ENCODE measurements around the gene ELP1. TPM values are rescaled to one million over a fixed set of nuclear protein-coding genes. Genes with fewer than 3 reads are reported as not detected.
A peak's percentile ranks its signal among the peaks of the same experiment; 100 is the strongest.

ELP1 gene
- total and polyA plus RNA-seq, 2 donors (not counting 3 experiments of a cell fraction or from before 2014, with no cell fraction given): 12.6 to 21.8 TPM

GRCh38 chr9:108934323-108934893 is 484 bp upstream of the ELP1 start, which contains the start of gene ABITRAM:
TSS of gene ABITRAM (plus strand) at chr9:108934400. CDS start at chr9:108934487, 87 bp downstream.
- ChIA-PET CTCF (interaction anchor here (1.0 to 1.4 kb wide), 2 partner anchors 10 to 20 kb away, joined by 3 to 9 read pairs; no protein-coding TSS in a partner anchor), POLR2A (no interaction called here)
- Histone ChIP-seq H3K36me3 (ENCODE audit: control insufficient read depth in 2 of 2, extremely low read depth in 1 of 2, insufficient read depth in 2 of 2, low read length in 2 of 2) (peaks cover under 1 to 2% of the 10 kb centered on the region in 2 experiments), H3K4me1 (ENCODE audit: control insufficient read depth, extremely low read depth, insufficient read depth, low read length) (peaks cover 10% of the 10 kb centered on the region), H3K9me1 (replicated peaks; ENCODE audit: control insufficient read depth, extremely low read depth, insufficient read depth, low read length) (no peaks in the 10 kb centered on the region), H3K9me3 (replicated peaks; ENCODE audit: control insufficient read depth, insufficient read depth, low read length) (no peaks in the 10 kb centered on the region), H4K20me1 (replicated peaks; ENCODE audit: control insufficient read depth, extremely low read depth, insufficient read depth, low read length) (no peaks in the 10 kb centered on the region), H3K27me3 (ENCODE audit: control insufficient read depth in 2 of 2, insufficient read depth in 2 of 2, low read length in 2 of 2) (no peaks in the 10 kb centered on the region), H3K4me2 (ENCODE audit: insufficient read depth, low read length) (peak within 1 kb of the TSS; percentile 86), H3K9ac (replicated peaks; ENCODE audit: extremely low read depth, insufficient read depth, low read length) (peak within 1 kb of the TSS; percentile 44), H3K27ac (ENCODE audit: insufficient read depth, low read depth, low read length) (peak within 1 kb of the TSS; percentile 47), H3K79me2 (ENCODE audit: control insufficient read depth, insufficient read depth, low read length) (peaks cover 13% of the 10 kb centered on the region), H3K4me3 (replicated peaks in 1 of 3; ENCODE audit: insufficient read depth in 1 of 3, low read depth in 1 of 3, low read length in 3 of 3) (peak within 1 kb of the TSS; percentile 11 to 74 (median 66)), H2AFZ (ENCODE audit: low read depth, low read length) (peak within 1 kb of the TSS; percentile 28)
- dilution Hi-C loops (cut with MboI; ENCODE audit: extremely low pct_ligation_motif_present, low sequenced_read_pairs): no loop called here
- no peak for FAIRE-seq
- TF ChIP-seq FOS (IDR thresholded peaks at IDR 0.05; ENCODE audit: borderline replicate concordance, insufficient read depth, low read length) (no peak), MAX (IDR thresholded peaks at IDR 0.05; ENCODE audit: insufficient read depth, insufficient read length) (peak; percentile 18)
- BruUV-seq (replicated peaks): TSS peak; percentile 48
- intact Hi-C loops (cut with micrococcal nuclease): loop anchor here (1.0 to 10.0 kb wide), 5 partner anchors 8 to 390 kb away; partner anchors contain the start of genes CTNNAL1 and EPB41L4B
- DNase-seq (ENCODE audit: low read depth, low spot score): peak; percentile 86

GRCh38 chr9:108933231-108933717 is 650 bp downstream of the ELP1 start:
- Histone ChIP-seq H3K9me3 (replicated peaks; ENCODE audit: control insufficient read depth, insufficient read depth, low read length) (no peaks in the 10 kb centered on the region), H3K27me3 (ENCODE audit: control insufficient read depth in 2 of 2, insufficient read depth in 2 of 2, low read length in 2 of 2) (no peaks in the 10 kb centered on the region), H3K4me1 (ENCODE audit: control insufficient read depth, extremely low read depth, insufficient read depth, low read length) (peaks cover 10% of the 10 kb centered on the region), H3K4me3 (replicated peaks in 1 of 3; ENCODE audit: insufficient read depth in 1 of 3, low read depth in 1 of 3, low read length in 3 of 3) (peak overlapping the region; percentile 11 to 74 (median 66)), H3K9ac (replicated peaks; ENCODE audit: extremely low read depth, insufficient read depth, low read length) (peak overlapping the region; percentile 44), H3K27ac (ENCODE audit: insufficient read depth, low read depth, low read length) (peak overlapping the region; percentile 47), H3K9me1 (replicated peaks; ENCODE audit: control insufficient read depth, extremely low read depth, insufficient read depth, low read length) (no peaks in the 10 kb centered on the region), H3K79me2 (ENCODE audit: control insufficient read depth, insufficient read depth, low read length) (peaks cover 13% of the 10 kb centered on the region), H2AFZ (ENCODE audit: low read depth, low read length) (peak overlapping the region; percentile 28), H3K4me2 (ENCODE audit: insufficient read depth, low read length) (peak overlapping the region; percentile 86), H3K36me3 (ENCODE audit: control insufficient read depth in 2 of 2, extremely low read depth in 1 of 2, insufficient read depth in 2 of 2, low read length in 2 of 2) (no peaks in the 10 kb centered on the region), H4K20me1 (replicated peaks; ENCODE audit: control insufficient read depth, extremely low read depth, insufficient read depth, low read length) (no peaks in the 10 kb centered on the region)
- ChIA-PET CTCF (no interaction called here), POLR2A (no interaction called here)
- TF ChIP-seq FOS (IDR thresholded peaks at IDR 0.05; ENCODE audit: borderline replicate concordance, insufficient read depth, low read length): no peak
- no peak for TF ChIP-seq POLR2A (IDR thresholded peaks at IDR 0.05; ENCODE audit: low read depth, low read length)
- TF ChIP-seq JUN (IDR thresholded peaks at IDR 0.05; ENCODE audit: borderline replicate concordance, insufficient read depth, insufficient read length, low read depth): no peak
- no peak for TF ChIP-seq MYC (IDR thresholded peaks at IDR 0.05; ENCODE audit: low read depth, low read length)
- intact Hi-C loops (cut with micrococcal nuclease): loop anchor here (5.0 to 10.0 kb wide), 2 partner anchors 179 to 392 kb away; partner anchors contain the start of gene EPB41L4B
- TSS peak; percentile 34 for BruUV-seq (replicated peaks)
- DNase-seq (ENCODE audit: low read depth, low spot score): peak; percentile 39
- dilution Hi-C loops (cut with MboI; ENCODE audit: extremely low pct_ligation_motif_present, low sequenced_read_pairs): no loop called here
- peak; percentile 70 for FAIRE-seq

All from endothelial cell of umbilical vein (primary cell).